Pancreas (tissue), 10 donors: Measurements from ENCODE around the gene PUM1. TPM values are rescaled to one million over a fixed set of nuclear protein-coding genes. Genes with fewer than 3 reads are reported as not detected.
A peak's percentile ranks its signal among the peaks of the same experiment; 100 is the strongest.

ENCODE experiments used
- ATAC-seq, 4 donors: fragments of 200-7000 bp; cut with Tn5 transposase; one replicate each; pipeline versions ENCODE4 v1.8.0 to v1.9.1; 2020; ENCODE audit warnings: mild to moderate bottlenecking in 4 of 4, moderate library complexity in 4 of 4
- DNase-seq, 6 donors: peaks; one replicate each; pipeline ENCODE4 v3.0.0-alpha.2; 2020
- FAIRE-seq: peaks from 2 replicates; lab custom pipeline; 2012; peaks lifted over from hg19 to GRCh38; lab: Jason Lieb, UNC
- H3K27ac ChIP-seq, 4 donors: fragments of 200-600 bp; sonication (generic); 1 replicate in 3 of 4; 2 replicates in 1 of 4; pipeline versions ENCODE4 v1.5.0 to v1.8.0; 2020
- H3K27me3 ChIP-seq, 4 donors: fragments of 200-600 bp; one replicate each; pipeline ENCODE4 v1.8.0; 2021
- H3K36me3 ChIP-seq, 3 donors: fragments of 200-600 bp; sonication (generic) in 1 of 3; one replicate each; pipeline versions ENCODE4 v1.5.0 to v1.8.0; 2020 to 2021
- H3K4me1 ChIP-seq, 3 donors: fragments of 200-600 bp; one replicate each; pipeline ENCODE4 v1.8.0; 2021
- H3K4me3 ChIP-seq, 4 donors: fragments of 200-600 bp; sonication (generic) in 2 of 4; one replicate each; pipeline versions ENCODE4 v1.5.0 to v1.8.0; 2020 to 2021
- H3K9me3 ChIP-seq, 4 donors: fragments of 200-600 bp; one replicate each; pipeline ENCODE4 v1.8.0; 2021
- CTCF ChIP-seq, 4 donors: fragments of 200-600 bp; sonication (generic) in 3 of 4; IDR thresholded peaks; one replicate each; pipeline versions ENCODE4 v1.5.0 to v1.8.0; 2021; ENCODE audit warnings: antibody characterized with exemption in 4 of 4
- WGBS, 2 donors: extraction: QIAGEN DNeasy Blood & Tissue Kit; methylation state at CpG; one replicate each; pipeline ENCODE4 v1.1.7; 2013; 5-methylcytosine and 5-hydroxymethylcytosine counted together
- intact Hi-C, 3 donors: fragments of 100-400 bp; cut with DNase I; formaldehyde crosslinking; loops; one replicate each; pipeline versions ENCODE4 v1.11.1 to v1.14.2; 2022
- polyA plus RNA-seq, 2 donors: library from polyadenylated mRNA; stranded (reverse); fragments of 200-250 nt; gene quantifications; one replicate each; pipeline ENCODE4 v1.2.3, GENCODE V29; 2013
- total RNA-seq, 6 donors: library from RNA; stranded (reverse); fragmentation: NEBNext Ultra II Directional in 4 of 6; extraction: Animal tissue kit (Norgen Biotek cat#: 25700) in 4 of 6; gene quantifications; one replicate each; pipeline versions ENCODE4 v1.2.1 to v1.2.4, GENCODE V29; 2021 to 2023
- donor health status: healthy with polysubstance abuse.
- donor health status: DM: no; HTN: no; CAD: no; lungs with moderate emphysema.
- donor health status: DM: no; HTN: no; CAD: no.
- donor health status: control.
- donor health status: control.
- donor health status: Bipolar disorder and iron deficiency.
- donor health status: DM: yes; HTN: yes; CAD: no.
- donor health status: DM: no; HTN: no; CAD: no.
- donor health status: DM: no; HTN: no; CAD: no.
- donor health status: DM: yes; HTN: yes; CAD: no.

Gene PUM1
- total RNA-seq (10 to 100 TPM; 35.5 to 75.8 (median 46.4) TPM), polyA plus RNA-seq (10 to 100 TPM; 16.9 to 21.1 TPM)

- intact Hi-C loops: no loop called here
- 1% methylated on average over 60 to 72 of the region's 72 CpGs for WGBS, 2 donors
- Histone ChIP-seq H3K27me3 (no peaks in the 10 kb centered on the region), H3K27ac (peak within 1 kb of the TSS; percentile 88 to 97 (median 93)), H3K9me3 (no peaks in the 10 kb centered on the region), H3K4me1 (peaks cover 23 to 25% (median 25%) of the 10 kb centered on the region in 3 donors), H3K4me3 (peak within 1 kb of the TSS; percentile 56 to 73 (median 63)), H3K36me3 (no peaks in the 10 kb centered on the region)
- peak in 1 of 4 donors; percentile 28 for TF ChIP-seq CTCF (IDR thresholded peaks at IDR 0.05)
- no peak for FAIRE-seq
- peak; percentile 99 to 100 (median 99) for DNase-seq
- ATAC-seq: peak; percentile 95 to 99 (median 97)
These were observed at the start of gene PUM1 for GRCh38 chr1:31065310-31066217. Gene PUM1, minus strand, starts transcription at chr1:31065717. Its CDS starts 6,151 bp downstream, at chr1:31059566.

- Histone ChIP-seq H3K27ac (no peak overlapping the region), H3K9me3 (no peaks in the 10 kb centered on the region), H3K4me3 (no peak overlapping the region), H3K27me3 (no peaks in the 10 kb centered on the region), H3K4me1 (no peaks in the 10 kb centered on the region), H3K36me3 (no peaks in the 10 kb centered on the region)
- ATAC-seq (no peak), DNase-seq (no peak), FAIRE-seq (no peak)
- TF ChIP-seq CTCF (IDR thresholded peaks at IDR 0.05): no peak
- 56 to 64% methylated on average over 15 of the region's 15 CpGs for WGBS, 2 donors
- intact Hi-C loops: no loop called here
These were observed 46.9 kb upstream of the PUM1 start for GRCh38 chr1:31112266-31112935.

- ATAC-seq (peak; percentile 53 to 76 (median 62)), FAIRE-seq (no peak), DNase-seq (peak in 4 of 6 donors; percentile 32 to 66 (median 41))
- H3K9me3 ChIP-seq: no peaks in the 10 kb centered on the region
- intact Hi-C loops: no loop called here
- H3K4me1 ChIP-seq: no peaks in the 10 kb centered on the region
- WGBS, 2 donors: 61 to 67% methylated on average over 8 of the region's 8 CpGs
- TF ChIP-seq CTCF (IDR thresholded peaks at IDR 0.05): no peak
- no peaks in the 10 kb centered on the region for H3K27me3 ChIP-seq
- H3K36me3 ChIP-seq: no peaks in the 10 kb centered on the region
- H3K4me3 ChIP-seq: no peak overlapping the region
- H3K27ac ChIP-seq: no peak overlapping the region
These were observed 45.9 kb upstream of the PUM1 start for GRCh38 chr1:31111290-31111951.

GRCh38 chr1:31110846-31111245 is 45.3 kb upstream of the PUM1 start:
- Histone ChIP-seq H3K27ac (no peak overlapping the region), H3K4me1 (no peaks in the 10 kb centered on the region), H3K9me3 (no peaks in the 10 kb centered on the region), H3K4me3 (no peak overlapping the region), H3K36me3 (no peaks in the 10 kb centered on the region), H3K27me3 (no peaks in the 10 kb centered on the region)
- FAIRE-seq (no peak), ATAC-seq (no peak), DNase-seq (no peak)
- WGBS, 2 donors: 83 to 90% methylated on average over 7 of the region's 7 CpGs
- intact Hi-C loops: no loop called here
- TF ChIP-seq CTCF (IDR thresholded peaks at IDR 0.05): no peak
